Colon (tissue), 2 donors: Measurements from ENCODE around the gene IGFALS.
"Not testable (repeated sequence)": the region's sequence is repeated elsewhere in the genome, so short reads cannot be mapped to it uniquely, and the experiment has no call there.

Experiments
- FAIRE-seq: peaks from 2 replicates; lab custom pipeline; 2012; peaks lifted over from hg19 to GRCh38; lab: Jason Lieb, UNC
- donor health status: control.
- donor health status: control.

The IGFALS gene

DNA sequence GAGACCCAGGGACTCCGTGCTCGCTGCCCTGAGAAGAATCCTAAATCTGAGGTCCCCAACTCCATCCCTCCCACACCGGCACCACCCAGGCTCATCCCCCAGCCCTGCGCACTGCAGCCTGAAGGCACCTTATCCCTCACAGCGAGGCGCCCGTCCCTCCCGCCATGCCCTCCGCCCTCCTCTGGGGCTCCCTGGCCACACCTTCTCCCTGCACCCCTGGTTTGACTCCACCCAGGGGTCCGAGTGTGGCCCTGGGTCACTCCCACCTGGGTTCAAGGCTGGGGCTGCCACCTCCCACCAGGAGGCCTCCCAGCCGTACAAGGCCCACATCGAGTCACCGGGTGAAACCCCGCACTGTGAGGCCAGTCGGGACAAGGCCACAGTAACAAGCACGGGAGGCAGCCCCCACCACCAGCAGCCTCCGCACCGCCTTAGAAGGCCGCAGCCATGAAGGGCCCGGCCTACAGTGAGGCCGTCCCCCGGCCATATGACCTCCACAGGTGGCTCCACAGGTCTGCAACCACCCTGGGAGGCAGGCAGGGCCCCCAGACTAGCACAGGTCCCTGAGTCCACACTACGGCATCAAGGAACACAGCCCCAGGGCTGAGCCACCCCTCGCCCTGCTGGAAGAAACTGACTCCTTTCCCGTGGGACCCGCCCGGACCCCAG lies 24.8 kb upstream of the IGFALS start:
- no peak for FAIRE-seq

- FAIRE-seq: no peak
These were observed 24.2 kb upstream of the IGFALS start for GRCh38 chr16:1817716-1818115.

DNA sequence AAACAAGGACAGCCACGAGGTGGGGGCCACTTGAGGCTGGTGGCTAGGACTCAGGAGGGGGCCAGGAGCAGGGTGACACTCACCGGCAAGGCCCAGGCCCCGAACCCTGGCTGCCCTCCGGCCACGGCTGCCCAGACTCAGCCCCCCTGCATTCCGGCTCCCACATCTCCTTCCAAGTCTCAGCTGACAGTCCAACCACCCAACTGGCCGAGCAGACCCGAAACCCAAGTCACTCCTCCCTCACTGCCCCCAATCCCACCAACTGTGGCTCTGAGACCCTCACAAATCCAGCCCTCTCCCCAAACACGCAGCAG lies 23.7 kb upstream of the IGFALS start:
- no peak for FAIRE-seq

DNA sequence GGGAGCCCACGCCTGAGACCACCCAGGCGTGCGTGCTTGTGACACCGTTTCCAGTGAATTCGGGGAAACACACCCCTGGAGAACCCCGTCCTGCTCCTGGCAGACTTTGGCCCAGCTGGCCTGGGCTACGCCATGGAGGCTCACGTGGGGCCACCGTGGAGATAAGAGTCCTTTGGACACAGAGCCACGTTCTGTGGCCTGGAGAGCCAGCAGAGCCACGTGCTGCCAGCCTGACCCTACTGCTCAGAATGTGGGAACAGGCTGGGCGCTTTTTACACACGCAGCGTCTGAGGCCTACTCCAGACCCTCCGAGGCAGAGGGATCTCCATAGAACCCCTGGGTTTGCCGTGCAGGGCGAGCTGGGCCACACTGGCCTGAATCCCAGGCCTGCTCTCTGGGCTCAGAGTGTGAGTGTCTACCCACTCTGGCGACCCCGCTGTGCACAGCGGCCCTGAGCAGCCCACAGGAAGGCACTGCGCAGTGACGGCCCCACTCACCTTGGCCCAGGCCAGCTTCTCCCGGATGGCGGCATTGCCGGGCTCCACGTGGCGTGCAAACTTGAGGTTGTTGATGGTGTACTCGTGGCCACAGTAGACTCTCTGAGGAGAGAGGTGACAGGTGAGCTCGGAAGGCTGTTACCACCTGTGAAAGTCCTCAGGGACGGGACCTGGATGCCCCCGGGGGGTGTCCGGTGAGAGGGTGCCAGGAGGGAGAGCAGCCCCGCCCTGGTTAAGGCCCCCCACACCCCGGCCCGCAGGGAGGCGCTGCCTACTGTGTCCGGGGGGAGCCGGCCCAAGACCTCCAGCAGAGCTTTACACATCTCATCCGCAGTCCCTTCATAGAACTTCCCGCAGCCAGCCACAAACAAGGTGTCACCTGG lies 23.1 kb upstream of the IGFALS start:
- no peak for FAIRE-seq

GRCh38 chr16:1815461-1815860 lies 22.0 kb upstream of the IGFALS start:
- FAIRE-seq: no peak

- no peak for FAIRE-seq
These were observed 19.2 kb upstream of the IGFALS start for GRCh38 chr16:1812732-1813163.

- no peak for FAIRE-seq
These were observed 17.0 kb upstream of the IGFALS start for GRCh38 chr16:1810536-1810935.

DNA sequence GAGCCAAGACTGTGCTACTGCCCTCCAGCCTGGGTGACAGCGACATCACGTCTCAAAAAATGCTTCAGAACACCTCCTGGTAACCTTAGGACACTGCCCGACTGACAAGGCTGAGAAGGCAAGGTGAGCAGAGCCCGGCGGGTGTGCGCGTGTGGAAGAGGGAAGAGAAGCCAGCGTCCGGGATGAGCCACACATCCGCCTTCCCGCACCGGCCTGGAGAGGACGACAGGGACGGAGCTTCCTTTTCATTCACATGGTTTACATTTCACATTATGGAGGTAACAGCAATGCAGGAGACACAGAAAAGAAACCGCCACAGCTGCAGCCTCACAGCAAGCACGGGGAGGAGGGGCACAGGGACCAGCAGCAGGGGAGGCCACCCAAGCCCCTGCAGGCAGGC lies 16.6 kb upstream of the IGFALS start:
- FAIRE-seq: no peak

- FAIRE-seq: no peak
These were observed 15.8 kb upstream of the IGFALS start for GRCh38 chr16:1809281-1809801.

DNA sequence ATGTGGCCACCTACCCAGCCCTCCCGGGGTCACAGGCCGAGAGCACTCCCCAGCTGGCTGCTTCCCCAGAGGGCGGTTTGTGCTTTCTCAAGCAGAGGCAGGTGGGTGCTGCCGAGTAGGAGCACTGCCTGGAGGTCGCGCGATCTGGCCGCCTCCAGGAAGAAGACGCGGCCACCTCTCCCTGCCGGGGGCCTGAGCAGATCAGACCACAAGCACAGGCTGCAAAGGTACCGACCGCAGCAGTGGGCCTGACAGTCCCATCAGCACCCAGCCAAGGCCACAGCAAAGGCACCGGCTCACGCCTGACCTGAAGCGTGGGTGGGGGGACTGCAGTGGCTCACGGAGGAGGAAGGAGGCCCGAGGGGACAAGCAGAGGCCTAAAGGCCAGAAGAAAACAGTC lies 15.2 kb upstream of the IGFALS start:
- no peak for FAIRE-seq

- FAIRE-seq: no peak
These were observed 14.1 kb upstream of the IGFALS start for GRCh38 chr16:1807626-1808025.

GRCh38 chr16:1800701-1801100 lies 7.2 kb upstream of the IGFALS start:
- FAIRE-seq: no peak

- FAIRE-seq: not testable (repeated sequence)
These were observed 5.8 kb upstream of the IGFALS start for GRCh38 chr16:1799263-1799662.

GRCh38 chr16:1794908-1795666 lies 1.6 kb upstream of the IGFALS start:
- no peak for FAIRE-seq

GRCh38 chr16:1794221-1794871 lies 841 bp upstream of the IGFALS start:
- FAIRE-seq: no peak

DNA sequence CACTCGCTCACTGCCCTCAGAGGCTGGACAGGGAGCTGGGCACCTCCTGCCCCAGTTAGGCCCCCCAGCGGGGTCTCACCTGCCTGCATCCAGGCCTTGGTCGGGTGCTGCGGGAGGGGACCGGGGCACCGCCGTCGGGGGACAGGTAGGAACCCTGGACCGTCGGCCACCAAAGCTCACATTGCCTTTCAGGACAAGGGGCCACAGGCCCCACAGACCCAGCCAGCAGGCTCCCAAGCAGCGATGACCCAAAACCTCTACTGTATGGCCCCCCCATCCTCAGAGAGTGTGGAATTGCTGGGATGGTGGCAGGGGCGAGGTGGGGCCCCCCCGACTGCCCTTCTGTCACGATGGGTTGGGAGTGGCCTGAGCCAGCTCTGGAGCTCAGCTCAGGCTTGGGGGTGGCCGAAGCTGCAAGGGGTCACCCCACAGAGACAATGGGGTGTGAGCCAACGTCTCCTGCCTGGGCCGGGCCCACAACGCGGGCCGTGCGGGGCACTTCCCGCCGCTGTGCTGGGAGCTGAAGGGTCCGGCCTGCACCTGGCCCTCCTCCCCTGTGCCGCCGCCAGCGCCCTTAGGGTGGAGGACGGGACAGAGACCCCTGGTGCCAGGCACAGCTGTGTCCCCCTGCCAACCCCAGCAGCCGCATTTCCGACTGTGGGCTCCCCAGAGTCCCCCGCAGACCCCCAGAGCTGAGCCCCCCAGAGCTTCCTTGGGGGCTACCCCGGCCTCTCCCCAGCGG lies 498 bp downstream of the IGFALS start:
- no peak for FAIRE-seq

GRCh38 chr16:1791943-1792812 lies 1.3 kb downstream of the IGFALS start:
- no peak for FAIRE-seq

DNA sequence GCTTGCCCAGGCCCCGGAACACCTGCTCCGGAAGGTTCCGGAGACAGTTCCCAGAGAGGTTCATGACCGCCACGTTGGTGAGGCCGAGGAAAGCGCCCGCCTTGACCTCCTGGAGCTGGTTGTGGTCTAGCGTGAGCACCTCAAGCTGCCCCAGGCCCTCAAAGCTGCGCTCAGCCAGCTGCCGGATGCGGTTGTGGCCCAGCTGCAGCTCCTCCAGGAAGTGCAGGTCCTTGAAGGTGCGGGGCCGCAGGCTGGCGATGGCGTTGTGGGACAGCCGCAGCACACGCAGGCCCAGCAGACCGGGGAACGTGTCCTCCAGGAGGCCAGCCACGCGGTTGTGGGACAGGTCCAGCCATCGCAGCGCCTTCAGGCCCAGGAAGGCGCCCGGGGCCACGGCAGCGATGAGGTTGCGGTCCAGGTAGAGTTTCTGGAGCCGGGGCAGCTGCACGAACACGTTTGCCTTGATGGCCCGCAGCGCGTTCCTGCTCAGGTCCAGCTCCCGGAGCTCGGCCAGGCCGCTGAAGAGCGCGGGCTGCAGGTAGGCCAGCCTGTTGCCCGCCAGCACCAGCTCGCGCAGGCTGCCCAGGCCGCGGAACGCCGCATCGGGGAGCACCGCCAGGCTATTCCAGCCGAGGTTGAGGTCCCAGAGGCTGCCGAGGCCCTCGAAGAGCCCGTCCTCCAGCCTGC lies 2.1 kb downstream of the IGFALS start:
- FAIRE-seq: no peak

DNA sequence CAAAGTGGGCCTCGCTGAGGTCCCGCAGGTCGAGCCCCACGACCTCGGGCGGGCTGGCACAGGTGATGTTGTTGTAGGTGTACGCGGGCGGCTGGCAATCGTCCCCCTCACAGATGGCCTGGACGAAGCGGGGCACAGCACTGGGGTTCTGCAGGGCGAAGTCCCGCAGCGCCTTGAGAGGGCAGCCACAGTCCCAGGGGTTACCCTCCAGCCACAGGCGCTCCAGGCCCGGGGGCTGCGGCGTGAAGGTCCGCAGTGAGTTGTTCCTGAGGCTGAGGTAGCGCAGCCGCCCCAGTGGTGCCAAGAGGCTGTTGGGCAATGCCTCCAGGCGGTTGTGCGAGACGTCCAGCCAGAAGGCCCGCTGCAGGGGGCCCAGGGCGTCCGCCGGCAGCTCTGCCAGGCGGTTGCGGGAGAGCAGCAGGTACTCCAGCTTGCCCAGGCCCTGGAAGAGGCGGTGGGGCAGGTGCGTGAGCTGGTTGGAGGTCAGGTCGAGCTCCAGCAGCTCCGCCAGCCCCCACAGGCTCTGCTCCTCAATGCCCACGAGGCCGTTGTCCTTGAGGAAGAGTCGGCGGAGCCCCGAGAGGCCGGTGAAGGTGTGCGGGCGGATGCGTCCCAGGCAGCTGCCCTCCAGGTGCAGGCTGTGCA lies 2.8 kb downstream of the IGFALS start:
- FAIRE-seq: no peak

GRCh38 chr16:1790261-1790610 lies 3.3 kb downstream of the IGFALS start:
- FAIRE-seq: no peak
